ENCODE data around the gene AFAP1L2.

Gene AFAP1L2, protein sequence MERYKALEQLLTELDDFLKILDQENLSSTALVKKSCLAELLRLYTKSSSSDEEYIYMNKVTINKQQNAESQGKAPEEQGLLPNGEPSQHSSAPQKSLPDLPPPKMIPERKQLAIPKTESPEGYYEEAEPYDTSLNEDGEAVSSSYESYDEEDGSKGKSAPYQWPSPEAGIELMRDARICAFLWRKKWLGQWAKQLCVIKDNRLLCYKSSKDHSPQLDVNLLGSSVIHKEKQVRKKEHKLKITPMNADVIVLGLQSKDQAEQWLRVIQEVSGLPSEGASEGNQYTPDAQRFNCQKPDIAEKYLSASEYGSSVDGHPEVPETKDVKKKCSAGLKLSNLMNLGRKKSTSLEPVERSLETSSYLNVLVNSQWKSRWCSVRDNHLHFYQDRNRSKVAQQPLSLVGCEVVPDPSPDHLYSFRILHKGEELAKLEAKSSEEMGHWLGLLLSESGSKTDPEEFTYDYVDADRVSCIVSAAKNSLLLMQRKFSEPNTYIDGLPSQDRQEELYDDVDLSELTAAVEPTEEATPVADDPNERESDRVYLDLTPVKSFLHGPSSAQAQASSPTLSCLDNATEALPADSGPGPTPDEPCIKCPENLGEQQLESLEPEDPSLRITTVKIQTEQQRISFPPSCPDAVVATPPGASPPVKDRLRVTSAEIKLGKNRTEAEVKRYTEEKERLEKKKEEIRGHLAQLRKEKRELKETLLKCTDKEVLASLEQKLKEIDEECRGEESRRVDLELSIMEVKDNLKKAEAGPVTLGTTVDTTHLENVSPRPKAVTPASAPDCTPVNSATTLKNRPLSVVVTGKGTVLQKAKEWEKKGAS

DNA sequence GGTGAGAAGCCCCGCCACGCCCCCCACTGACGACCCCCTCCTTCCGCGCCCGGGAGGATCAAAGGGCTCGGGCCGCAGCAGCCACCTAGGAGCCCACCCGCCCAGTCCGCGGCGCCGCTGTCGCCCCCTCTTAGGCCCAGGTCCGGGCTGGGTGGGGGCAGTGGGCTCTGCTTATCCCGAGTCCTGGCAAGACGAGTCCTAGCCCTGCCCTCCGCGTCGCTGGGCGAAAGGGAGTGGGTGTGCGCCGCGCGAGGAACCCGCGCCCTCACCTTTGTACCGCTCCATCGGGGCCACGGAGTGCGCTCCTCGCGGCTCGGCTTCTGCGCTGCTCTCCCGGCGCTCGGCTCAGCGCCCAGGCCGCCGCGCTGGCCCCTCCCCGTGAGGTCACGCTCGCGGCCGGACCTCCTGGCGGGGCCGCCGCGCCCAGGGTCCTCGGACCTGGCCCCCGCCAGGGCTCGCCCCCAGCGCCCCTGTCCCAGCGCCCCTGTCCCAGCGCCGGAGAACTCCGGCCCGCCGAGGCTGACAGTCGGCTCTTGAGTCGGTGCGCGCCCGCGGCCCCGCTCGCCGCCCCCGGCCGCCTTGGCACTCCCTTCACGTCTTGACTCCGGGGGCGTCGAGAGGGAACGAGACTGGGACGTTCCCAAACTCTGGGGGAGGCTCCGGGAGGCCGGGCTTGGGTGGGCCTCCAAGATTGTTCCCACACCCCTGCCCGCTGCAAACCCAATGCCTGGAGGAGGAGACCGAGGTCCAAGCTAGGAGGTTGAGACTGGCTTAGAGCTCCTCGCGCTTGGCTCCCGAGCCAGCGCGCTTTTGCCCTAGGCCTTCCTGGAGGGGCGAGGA, at the start of gene AFAP1L2:
TSS of gene AFAP1L2 (minus strand) at position 332 of the 840 bp plus-strand sequence. CDS start at position 285, 47 bp downstream.
- no peak for DNase-seq (ENCODE audit: low read depth in 2 of 2)

DNA sequence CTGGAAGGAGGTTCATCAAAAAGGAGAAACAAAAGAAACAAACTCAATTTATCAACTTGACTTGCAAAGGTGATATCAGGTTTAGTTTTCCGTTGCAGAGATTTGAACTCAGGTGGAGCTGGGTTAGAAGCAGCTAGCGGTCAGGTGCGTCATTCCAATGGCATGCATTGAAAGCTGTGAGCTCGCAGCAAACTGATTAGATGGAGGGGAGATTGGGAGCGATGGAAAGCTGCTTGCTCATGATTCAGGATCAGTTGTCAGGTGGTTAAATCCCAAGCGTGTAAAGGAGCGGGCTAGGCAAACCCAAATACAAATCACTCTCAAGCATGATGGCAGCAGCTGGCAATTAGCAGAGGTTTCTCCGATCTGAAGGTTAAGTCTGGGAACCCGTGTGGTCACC, 49.3 kb upstream of the AFAP1L2 start:
- no peak for DNase-seq (ENCODE audit: low read depth in 2 of 2)

DNA sequence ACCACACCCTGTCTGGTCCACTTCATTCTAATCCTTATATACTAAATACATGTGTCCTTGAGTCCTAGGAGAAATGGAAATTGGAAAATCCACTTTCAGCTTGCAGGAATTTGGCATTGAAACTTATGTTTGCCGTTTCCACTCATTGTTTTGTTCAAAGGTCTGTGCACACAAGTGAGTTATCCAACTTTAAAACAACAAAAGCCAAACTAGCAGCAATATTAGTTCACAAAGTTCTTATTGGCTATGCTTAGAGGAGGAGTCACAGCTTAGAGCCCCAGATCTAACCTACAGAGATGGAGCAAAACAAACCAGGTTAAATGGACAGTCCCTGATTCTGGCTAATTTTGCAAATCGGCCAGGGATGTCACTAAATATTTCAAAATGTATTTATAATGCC, 44.6 kb upstream of the AFAP1L2 start:
- DNase-seq (ENCODE audit: low read depth in 2 of 2) = no peak

DNA sequence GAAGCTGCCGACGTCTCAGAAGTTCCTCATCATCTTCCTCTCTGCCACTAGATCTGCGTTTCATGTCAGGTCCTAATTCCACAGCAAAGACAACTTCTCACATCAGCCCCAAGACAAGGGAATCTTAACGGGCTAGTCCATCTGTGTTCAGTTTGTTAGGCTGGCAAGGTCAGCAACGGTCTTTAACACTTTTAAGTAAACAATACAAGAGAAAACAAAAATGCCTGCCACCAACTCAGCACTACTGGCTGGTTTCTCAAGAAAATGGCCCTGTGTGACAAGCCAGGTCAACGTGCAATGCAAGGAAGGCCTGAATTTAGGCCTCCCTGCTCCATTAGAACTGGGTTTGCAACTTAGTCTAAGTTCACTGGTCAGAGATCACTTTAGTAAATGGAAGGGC, 41.0 kb upstream of the AFAP1L2 start:
- no peak for DNase-seq (ENCODE audit: low read depth in 2 of 2)

DNA sequence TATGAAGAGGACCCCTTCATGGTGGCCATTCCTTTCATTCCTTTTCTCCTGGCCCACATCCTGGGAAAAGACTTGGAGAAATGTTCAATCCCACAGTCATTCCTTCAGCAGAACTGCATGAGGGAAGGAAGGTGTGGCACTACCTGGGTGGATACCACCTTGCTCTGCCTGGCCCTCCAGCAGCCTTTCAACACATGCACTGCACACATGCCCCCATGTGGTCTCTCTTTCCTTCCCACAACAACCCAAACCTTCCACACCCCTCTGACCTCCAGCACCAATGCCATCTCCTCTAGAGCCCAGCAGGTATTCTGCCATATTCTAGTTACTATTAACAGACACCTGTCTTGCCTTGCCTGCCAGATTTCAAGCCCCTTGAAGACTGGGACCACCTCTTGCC, 40.5 kb upstream of the AFAP1L2 start:
- DNase-seq (ENCODE audit: low read depth in 2 of 2) = no peak

DNA sequence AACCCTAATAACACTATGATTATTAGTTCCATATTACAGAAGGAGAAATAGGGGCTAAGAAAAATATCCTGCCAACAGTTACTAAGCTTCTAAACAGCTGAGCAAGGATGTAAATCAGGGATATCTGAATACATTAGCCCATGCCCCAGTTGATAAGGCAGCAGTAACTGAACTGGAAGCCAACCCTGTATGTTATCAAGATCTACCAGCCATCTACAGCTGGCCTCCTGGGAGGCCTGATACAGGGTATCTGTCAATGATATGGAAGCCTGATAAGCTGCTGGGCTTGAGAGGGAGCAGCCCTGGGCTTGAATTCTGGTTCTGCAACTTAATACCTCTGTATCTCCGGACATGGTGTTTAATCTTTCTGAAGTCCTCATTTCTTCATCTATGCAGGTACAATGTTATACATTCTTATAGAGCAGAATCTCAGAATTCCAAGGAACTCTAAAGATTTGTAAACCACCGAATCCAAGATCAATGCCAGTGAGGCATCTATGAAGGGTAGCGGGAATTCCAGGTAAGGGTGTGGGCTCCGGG, 37.9 kb upstream of the AFAP1L2 start:
- DNase-seq (ENCODE audit: low read depth in 2 of 2) = no peak

DNA sequence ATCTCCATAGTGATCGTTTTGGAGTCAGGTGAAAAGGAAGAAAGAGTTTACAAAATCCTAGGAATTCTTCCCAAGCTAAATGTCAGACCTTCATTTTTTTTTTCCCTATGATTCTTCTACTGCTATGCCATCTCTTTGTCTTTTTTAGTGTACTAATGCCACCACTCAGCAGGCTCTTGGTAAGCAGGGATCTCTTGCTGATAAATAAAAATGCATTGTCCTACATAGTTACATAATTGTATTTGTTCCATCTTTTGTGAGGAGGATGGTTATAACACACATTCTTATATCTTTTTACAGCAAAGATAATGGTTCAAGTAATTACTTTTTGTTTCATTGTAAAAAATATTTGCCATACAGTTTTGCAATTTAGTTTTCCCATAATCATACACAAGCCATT, 36.8 kb upstream of the AFAP1L2 start:
- DNase-seq (ENCODE audit: low read depth in 2 of 2) = no peak

DNA sequence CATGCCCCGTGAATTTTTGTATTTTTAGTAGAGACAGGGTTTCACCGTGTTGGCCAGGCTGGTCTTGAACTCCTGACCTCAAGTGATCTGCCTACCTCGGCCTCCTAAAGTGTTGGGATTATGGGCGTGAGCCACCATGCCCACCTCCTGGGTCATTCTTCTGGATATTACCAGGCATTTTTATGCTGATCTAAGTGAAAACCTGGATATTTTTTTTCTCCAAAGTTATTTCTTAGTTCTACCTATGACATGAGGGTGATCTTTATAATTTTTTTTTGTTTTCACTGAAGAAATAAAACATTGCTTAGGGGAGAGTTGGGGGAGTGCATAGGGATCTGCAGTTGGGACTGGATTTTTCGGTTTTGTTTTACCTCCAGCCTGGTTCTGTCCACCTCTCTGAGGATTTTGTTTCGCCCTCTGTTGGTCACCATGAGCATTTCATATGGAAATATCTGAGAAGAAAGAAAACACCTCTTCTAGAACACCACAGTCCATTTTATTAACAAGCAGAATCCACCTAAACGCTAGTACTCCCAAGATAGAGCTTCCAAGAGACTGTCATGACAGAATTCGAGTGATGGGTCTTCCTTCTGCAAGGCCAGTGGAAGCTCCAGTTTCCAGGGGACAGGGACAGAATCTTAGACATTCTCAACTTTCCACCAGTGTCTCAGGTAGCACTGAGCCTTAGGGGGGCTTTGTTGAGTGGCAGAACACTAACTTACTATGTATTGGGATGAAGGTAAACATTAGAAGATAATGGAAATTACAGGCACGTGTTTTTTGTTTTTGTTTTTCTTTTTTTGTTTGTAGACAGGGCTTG, 33.4 kb upstream of the AFAP1L2 start:
- no peak for DNase-seq (ENCODE audit: low read depth in 2 of 2)

DNA sequence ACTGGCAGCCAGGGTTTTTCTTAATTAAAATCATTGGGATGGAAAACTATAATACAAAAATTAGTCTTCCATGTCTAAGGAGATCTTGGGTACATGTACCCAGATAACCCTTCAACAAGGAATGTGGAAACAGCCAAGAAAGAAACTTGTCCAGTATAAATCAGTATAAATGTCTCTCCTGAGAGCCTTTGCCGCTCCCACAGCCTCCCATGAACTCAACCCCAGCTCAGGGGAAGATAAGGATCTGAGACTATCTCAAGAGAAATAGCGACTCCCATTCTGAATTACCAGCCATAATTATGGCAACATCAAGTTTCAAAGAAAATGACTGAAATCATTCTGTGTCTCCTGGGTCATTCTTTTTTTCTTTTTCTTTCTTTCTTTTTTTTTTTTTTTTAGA, 32.6 kb upstream of the AFAP1L2 start:
- no peak for DNase-seq (ENCODE audit: low read depth in 2 of 2)

DNA sequence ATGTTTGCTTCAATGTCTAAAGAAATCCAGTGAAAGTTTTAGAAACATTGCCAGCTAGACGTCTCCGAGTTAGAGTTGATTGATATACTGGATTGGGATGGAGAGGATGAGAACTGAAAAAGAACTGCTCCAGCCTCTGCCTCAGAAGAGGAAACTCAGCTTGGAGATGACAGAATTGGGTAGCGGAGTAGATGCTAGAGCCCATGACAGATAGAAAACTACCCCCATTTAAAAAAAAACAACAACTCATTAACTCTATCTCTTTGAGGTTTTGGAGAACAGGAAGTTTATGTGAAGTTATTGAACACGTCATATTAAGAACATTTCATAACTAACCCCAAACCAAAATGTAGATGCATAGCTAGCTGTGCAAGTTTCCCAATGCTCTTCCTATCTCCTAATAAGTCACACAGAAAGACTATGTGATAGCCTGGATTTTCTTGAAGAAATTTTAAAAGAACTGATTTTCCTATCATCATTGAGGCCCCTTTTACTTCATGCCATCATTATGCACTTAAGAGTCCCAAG, 28.3 kb upstream of the AFAP1L2 start:
- DNase-seq (ENCODE audit: low read depth in 2 of 2) = no peak

DNA sequence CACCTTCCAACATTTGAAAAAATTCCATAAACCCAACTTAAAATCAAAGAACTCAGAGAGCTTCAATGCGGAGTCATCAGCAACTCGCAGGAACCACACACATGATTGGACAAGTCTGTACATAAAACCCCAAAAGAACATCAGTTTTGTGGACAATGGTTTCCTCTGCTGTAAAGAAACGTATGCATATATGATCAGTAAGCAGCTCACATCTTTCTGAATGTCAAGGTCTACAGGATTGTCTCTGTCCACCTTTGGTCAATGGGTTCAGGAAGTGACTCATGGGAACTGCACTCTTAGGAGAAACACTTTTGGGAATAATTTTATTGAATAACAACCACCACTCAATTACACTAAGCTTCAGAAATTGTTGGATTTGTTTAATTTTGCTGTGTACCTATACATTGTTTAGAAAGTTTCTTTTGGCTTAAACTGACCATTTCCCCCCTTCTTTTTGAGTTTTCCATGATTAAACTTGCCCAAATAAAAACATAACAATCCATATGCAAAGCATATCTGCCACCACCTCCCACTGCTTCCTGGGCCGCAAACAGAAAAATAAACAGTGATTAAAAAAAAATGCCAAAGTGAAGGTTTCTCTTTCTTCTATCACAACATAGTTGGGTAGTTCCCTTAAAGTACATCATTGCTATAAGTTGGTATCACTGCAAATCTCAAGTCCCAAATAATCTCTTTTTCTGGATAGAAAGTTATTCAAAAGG, 27.3 kb upstream of the AFAP1L2 start:
- no peak for DNase-seq (ENCODE audit: low read depth in 2 of 2)

DNA sequence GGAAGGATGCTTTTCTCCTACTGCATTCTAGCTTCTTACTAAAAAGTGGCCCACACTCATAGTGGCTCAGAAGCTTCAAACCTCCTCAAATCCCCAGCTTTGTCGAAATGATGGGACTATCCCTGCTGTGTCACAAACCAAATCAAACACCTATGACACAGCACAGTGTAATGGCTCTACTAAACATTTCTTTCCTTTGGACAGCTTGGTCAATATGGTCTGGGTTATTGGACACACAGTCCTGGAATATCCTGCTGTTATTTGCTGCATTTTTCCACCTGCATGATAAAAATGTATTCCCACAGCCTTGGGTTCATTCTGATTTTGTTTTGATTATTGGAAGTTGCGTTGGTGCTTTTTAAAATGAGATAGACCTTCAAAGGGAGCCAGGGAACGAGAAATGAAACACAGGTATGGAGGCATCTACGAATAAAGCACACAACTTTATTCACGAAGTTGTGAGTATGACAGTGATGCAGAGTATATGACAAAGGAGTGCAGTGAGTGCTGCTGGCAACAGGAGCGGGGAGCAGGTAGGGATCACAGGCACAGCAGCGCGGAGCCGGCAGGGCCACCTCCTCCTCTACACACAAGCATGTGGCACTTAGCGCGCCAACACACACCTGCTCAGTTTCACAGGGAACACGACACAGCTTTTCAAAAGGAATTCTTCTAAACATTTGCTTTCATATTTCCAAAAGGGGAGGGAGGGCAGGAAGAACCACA, 26.5 kb upstream of the AFAP1L2 start:
- DNase-seq (ENCODE audit: low read depth in 2 of 2) = no peak

DNA sequence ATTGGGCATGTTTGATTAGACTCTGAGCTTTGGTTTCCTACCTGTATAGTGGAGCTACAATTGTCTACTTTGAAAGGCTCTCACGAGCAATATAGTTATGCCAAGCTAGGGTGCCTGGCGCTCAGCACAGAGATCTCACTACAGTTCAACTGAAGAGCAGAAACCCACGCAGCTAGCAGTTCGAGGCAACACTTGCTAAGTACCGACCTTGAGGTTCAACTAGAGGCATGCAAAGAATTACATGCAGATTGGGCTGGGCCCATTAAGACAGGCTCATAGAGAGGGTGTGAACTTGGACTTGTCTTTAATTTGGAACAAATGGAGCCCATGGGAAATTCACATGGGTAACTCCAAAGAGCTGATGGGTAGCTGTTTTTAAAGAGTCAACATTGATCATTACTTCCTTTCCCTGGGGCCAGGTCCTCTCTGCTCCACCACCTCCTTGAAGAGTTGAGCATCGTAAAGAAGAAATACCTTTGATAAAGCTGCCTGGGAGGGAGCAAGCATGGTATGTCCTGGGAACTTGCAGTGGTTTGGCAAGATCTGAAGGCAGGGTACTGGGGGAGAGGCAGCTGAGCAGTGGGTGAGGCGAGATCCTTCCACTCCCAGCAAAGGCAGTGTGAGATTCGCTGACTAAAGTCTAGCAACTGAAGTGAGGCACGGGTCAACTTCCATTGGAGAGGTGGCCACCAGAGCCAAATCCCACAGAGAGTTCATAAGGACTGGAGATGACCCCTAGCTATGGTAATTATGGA, 25.5 kb upstream of the AFAP1L2 start:
- DNase-seq (ENCODE audit: low read depth in 2 of 2) = no peak

DNA sequence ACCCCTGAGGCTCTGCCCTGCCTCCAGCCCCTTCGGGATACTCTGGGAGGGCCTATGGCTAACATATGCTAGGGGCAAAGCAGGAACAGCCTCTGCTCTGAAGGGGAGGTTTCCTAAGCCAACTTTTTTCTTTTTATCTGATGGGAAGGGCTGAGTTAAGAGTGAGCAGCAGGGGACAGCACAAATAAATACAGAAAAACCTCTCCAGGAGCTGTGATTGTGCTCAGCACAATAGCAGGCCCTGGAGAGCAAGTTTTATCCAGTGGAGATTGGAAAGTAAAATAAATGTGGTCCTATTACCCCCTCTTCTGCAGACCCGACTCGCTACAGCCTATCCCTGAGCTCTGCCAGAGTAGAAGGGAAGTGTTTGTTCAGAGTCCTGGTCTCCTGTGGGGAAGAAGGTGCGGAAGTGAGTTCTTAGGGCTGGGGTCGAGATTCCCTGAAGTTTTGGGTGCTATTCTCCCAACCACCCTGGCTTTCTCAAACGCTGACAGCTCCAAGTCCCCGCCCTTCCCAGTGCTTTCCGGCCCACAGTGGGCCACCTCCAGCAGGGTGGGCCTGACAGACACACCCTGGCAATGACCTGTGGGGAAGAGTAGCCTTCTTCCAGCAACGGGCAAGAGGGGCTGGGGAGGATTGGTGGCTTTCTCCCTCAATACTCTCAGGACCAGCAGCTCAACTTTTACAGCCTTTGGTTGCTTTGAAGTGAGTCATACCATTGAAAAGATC, 23.0 kb upstream of the AFAP1L2 start:
- no peak for DNase-seq (ENCODE audit: low read depth in 2 of 2)

DNA sequence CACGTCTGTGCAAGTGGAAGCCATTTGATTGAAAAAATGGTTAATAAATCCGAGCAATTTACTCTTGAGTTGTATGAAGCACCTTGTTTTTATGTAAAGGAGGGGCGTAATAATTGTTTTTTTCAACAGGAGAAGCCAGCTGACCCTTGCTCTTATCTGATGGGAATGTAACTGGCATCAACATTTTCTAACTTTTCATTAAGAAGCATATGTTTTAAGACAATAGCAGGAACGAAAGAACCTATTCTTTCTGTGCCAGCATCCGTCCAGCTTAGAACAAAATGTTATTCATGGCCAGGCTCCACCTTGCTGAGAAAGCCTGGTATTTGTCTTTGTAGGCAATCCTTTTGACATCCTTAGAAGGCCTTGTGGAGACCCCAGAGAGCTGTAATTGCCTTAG, 22.2 kb upstream of the AFAP1L2 start:
- no peak for DNase-seq (ENCODE audit: low read depth in 2 of 2)

DNA sequence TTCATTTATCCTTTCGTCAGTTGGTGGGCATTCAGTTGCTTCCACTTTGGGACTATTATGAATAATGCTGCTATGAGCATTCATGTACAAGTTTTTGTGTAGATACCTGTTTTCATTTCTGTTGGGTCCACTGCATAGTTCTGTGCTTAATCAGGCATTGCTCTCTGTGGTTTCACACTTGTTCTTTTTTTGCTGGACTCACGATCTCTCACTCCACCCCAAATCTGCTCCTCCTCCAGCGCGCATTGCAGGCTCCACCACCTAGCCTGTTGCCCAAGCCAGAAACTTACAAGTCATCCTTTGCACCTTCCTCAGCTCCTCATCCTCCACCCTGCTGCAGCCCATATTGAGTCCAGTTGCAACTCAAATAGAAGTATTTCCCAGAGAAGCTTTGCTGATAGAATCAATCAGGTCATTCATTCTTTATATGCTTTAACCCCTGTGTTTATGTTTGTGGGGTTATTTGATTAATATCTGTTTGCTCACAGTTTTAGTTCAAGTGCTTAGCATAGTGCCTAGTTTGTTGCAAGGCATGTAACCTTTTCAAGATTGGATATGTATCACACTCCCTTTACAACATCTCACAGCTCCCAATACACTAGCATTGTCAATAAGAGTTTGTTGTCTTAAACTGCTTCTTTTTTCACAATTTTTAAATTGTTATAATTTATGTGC, 16.6 kb upstream of the AFAP1L2 start:
- no peak for DNase-seq (ENCODE audit: low read depth in 2 of 2)

DNA sequence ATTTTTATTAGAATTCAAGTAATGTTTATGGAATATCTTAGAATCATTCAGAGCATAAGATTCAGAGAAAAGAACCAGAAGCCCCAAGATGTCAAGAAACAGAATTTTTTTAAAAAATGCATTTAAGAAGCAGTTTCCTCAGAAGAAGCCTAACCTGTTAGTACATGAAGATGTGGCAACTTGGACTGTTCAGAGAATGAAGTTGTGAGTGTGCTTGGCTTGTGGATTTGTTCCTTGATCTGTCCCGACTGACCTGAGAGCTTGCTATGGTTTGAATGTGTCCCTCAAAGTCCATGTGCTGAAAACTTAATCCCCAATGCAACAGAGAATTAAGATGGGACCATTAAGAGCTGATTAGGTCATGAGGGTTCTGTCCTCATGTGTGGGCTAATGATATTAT, 13.8 kb upstream of the AFAP1L2 start:
- DNase-seq (ENCODE audit: low read depth in 2 of 2) = no peak
